GM23248 (cell line): ENCODE results near the gene RABIF.

Source experiments
- EZH2 ChIP-seq: fragments of 200-600 bp; sonication (generic); IDR thresholded peaks from 2 replicates; pipeline ENCODE4 v1.6.1; 2018; ENCODE audit warnings: antibody characterized with exemption, mild to moderate bottlenecking; ENCODE audit not compliant: insufficient read depth, poor library complexity, severe bottlenecking
- EZH2phosphoT487 ChIP-seq: fragments of 200-600 bp; sonication (generic); IDR thresholded peaks from 2 replicates; pipeline ENCODE4 v1.6.1; 2018; ENCODE audit warnings: antibody characterized with exemption, moderate library complexity, mild to moderate bottlenecking, low read depth; ENCODE audit not compliant: insufficient read depth

- TF ChIP-seq EZH2phosphoT487 (no peak), EZH2 (no peak)
Observed at GRCh38 chr1:202858789-202859414, 30.0 kb downstream of the RABIF start.
